GM21529 (cell line): ENCODE measurements around the gene FGF5.
"Not testable (repeated sequence)": the region's sequence is repeated elsewhere in the genome, so short reads cannot be mapped to it uniquely, and the experiment has no call there.

ENCODE experiments used
- ATAC-seq: cut with Tn5 transposase; IDR thresholded peaks from one replicate; pipeline ENCODE4 v1.9.1; 2021; ENCODE audit not compliant: unreplicated experiment

The FGF5 gene

GRCh38 chr4:80294206-80294605, 27.7 kb downstream of the FGF5 start:
- ATAC-seq, result no peak

- no peak for ATAC-seq
Measured at GRCh38 chr4:80295336-80295735, 28.9 kb downstream of the FGF5 start.

- ATAC-seq, result no peak
Measured at GRCh38 chr4:80295826-80296225, 29.4 kb downstream of the FGF5 start.

- ATAC-seq, result no peak
Measured at GRCh38 chr4:80301884-80302283, 35.4 kb downstream of the FGF5 start.

- ATAC-seq, result no peak
Measured at GRCh38 chr4:80302616-80303223, 36.3 kb downstream of the FGF5 start.

- ATAC-seq, result no peak
Measured at GRCh38 chr4:80305466-80305865, 39.0 kb downstream of the FGF5 start.

- no peak for ATAC-seq
Measured at GRCh38 chr4:80306260-80306659, 39.8 kb downstream of the FGF5 start.

GRCh38 chr4:80307183-80307735, 40.8 kb downstream of the FGF5 start:
- no peak for ATAC-seq

- no peak for ATAC-seq
Measured at GRCh38 chr4:80307774-80308465, 41.5 kb downstream of the FGF5 start.

GRCh38 chr4:80308466-80308822, 42.0 kb downstream of the FGF5 start:
- ATAC-seq, result no peak

GRCh38 chr4:80309294-80310004, 43.0 kb downstream of the FGF5 start:
- ATAC-seq, result no peak

GRCh38 chr4:80311130-80311529, 44.7 kb downstream of the FGF5 start:
- ATAC-seq, result no peak

GRCh38 chr4:80312124-80312523, 45.7 kb downstream of the FGF5 start:
- ATAC-seq, result no peak

- no peak for ATAC-seq
Measured at GRCh38 chr4:80313627-80314026, 47.2 kb downstream of the FGF5 start.

GRCh38 chr4:80315848-80316247, 49.4 kb downstream of the FGF5 start:
- ATAC-seq, result not testable (repeated sequence)

- no peak for ATAC-seq
Measured at GRCh38 chr4:80321341-80321740, 54.9 kb downstream of the FGF5 start.

GRCh38 chr4:80321776-80322175, 55.3 kb downstream of the FGF5 start:
- ATAC-seq, result no peak

GRCh38 chr4:80322716-80323115, 56.3 kb downstream of the FGF5 start:
- ATAC-seq, result no peak

- ATAC-seq, result no peak
Measured at GRCh38 chr4:80324171-80324570, 57.7 kb downstream of the FGF5 start.

- no peak for ATAC-seq
Measured at GRCh38 chr4:80331693-80332092, 65.2 kb downstream of the FGF5 start.

GRCh38 chr4:80333121-80333520, 66.7 kb downstream of the FGF5 start:
- no peak for ATAC-seq

GRCh38 chr4:80334568-80334967, 68.1 kb downstream of the FGF5 start:
- no peak for ATAC-seq
